Sigmoid colon (tissue), 7 donors: Measurements from ENCODE around the gene DCAF7. TPM values are rescaled to one million over a fixed set of nuclear protein-coding genes. Genes with fewer than 3 reads are reported as not detected.

Source experiments
- DNase-seq: peaks from one replicate; pipeline ENCODE4 v3.0.0-alpha.2; 2019
- H3K27ac ChIP-seq, 4 donors: fragments of 200-600 bp; sonication (generic); one replicate each; pipeline ENCODE4 v1.5.1; 2016 to 2019; ENCODE audit warnings: mild to moderate bottlenecking in 1 of 4
- H3K27me3 ChIP-seq, 3 donors: fragments of 200-600 bp; sonication (generic); one replicate each; pipeline ENCODE4 v1.5.1; 2019; ENCODE audit warnings: mild to moderate bottlenecking in 1 of 3
- H3K36me3 ChIP-seq, 4 donors: fragments of 200-600 bp; sonication (generic); one replicate each; pipeline ENCODE4 v1.5.1; 2016 to 2019
- H3K4me1 ChIP-seq, 4 donors: fragments of 200-600 bp; sonication (generic); one replicate each; pipeline ENCODE4 v1.5.1; 2017 to 2019
- H3K4me3 ChIP-seq, 4 donors: fragments of 200-600 bp; sonication (generic); one replicate each; pipeline ENCODE4 v1.5.1; 2017 to 2019; ENCODE audit warnings: mild to moderate bottlenecking in 2 of 4, moderate library complexity in 1 of 4
- H3K9me3 ChIP-seq, 4 donors: fragments of 200-600 bp in 3 of 4; sonication (generic) in 3 of 4; one replicate each; pipeline versions ENCODE4 v1.5.1 to v1.6.1; 2013 to 2019
- CTCF ChIP-seq, 4 experiments: fragments of 450-650 bp in 3 of 4; fragments of 200-600 bp in 1 of 4; IDR thresholded peaks; one replicate each; pipeline ENCODE4 v1.5.1; 2016 to 2019; ENCODE audit warnings: antibody characterized with exemption in 4 of 4, mild to moderate bottlenecking in 3 of 4, moderate library complexity in 2 of 4
- EP300 ChIP-seq, 4 donors: sonication (generic); formaldehyde crosslinking; IDR thresholded peaks; one replicate each; pipeline ENCODE4 v1.6.1; 2017; ENCODE audit warnings: antibody characterized with exemption in 4 of 4
- POLR2A ChIP-seq, 2 donors: fragments of 450-650 bp; IDR thresholded peaks; one replicate each; pipeline ENCODE4 v1.6.1; 2016; ENCODE audit warnings: antibody characterized with exemption in 2 of 2, mild to moderate bottlenecking in 2 of 2, moderate library complexity in 2 of 2
- POLR2AphosphoS5 ChIP-seq, 4 donors: sonication (generic); formaldehyde crosslinking; IDR thresholded peaks; one replicate each; pipeline ENCODE4 v1.6.1; 2017; ENCODE audit warnings: antibody characterized with exemption in 4 of 4
- WGBS, 2 donors: extraction: QIAGEN DNeasy Blood & Tissue Kit; methylation state at CpG; one replicate each; pipeline ENCODE4 v1.1.7; 2013; 5-methylcytosine and 5-hydroxymethylcytosine counted together
- intact Hi-C: fragments of 100-400 bp; cut with DNase I; formaldehyde crosslinking; loops from one replicate; pipeline ENCODE4 v1.15.1; 2023
- polyA plus RNA-seq, 3 donors: library from polyadenylated mRNA; stranded (reverse); fragments of 200-250 nt; gene quantifications; one replicate each; pipeline ENCODE4 v1.2.3, GENCODE V29; 2013
- total RNA-seq, 4 donors: library from RNA; depleted of rRNA; stranded (reverse); fragments of >200 nt; gene quantifications; one replicate each; pipeline ENCODE4 v1.1.0, GENCODE V29; 2016
- donor health status: healthy with polysubstance abuse.
- donor health status: Bipolar disorder and iron deficiency.
- donor health status: healthy.

Gene DCAF7
- total and polyA plus RNA-seq, 7 donors, result 14.4 to 34.6 (median 23.1) TPM

GRCh38 chr17:63578027-63578768 is 27.9 kb downstream of the DCAF7 start:
- no peaks in the 10 kb centered on the region for H3K9me3 ChIP-seq
- H3K4me3 ChIP-seq, result no peak overlapping the region
- no peak overlapping the region for H3K27ac ChIP-seq
- H3K36me3 ChIP-seq, result peaks cover 7 to 42% (median 17%) of the 10 kb centered on the region in 4 donors
- no peak for TF ChIP-seq POLR2A (IDR thresholded peaks at IDR 0.05)
- TF ChIP-seq CTCF (IDR thresholded peaks at IDR 0.05), result no peak
- no peak for TF ChIP-seq EP300 (IDR thresholded peaks at IDR 0.05)
- TF ChIP-seq POLR2AphosphoS5 (IDR thresholded peaks at IDR 0.05), result no peak
- no peaks in the 10 kb centered on the region for H3K27me3 ChIP-seq
- intact Hi-C loops, result no loop called here
- 85 to 89% methylated on average over 7 of the region's 7 CpGs for WGBS, 2 donors
- H3K4me1 ChIP-seq, result no peaks in the 10 kb centered on the region
- DNase-seq, result no peak

GRCh38 chr17:63578769-63579111 is 28.5 kb downstream of the DCAF7 start:
- no peak overlapping the region for H3K4me3 ChIP-seq
- H3K27me3 ChIP-seq, result no peaks in the 10 kb centered on the region
- H3K27ac ChIP-seq, result no peak overlapping the region
- H3K9me3 ChIP-seq, result no peaks in the 10 kb centered on the region
- TF ChIP-seq EP300 (IDR thresholded peaks at IDR 0.05), result no peak
- H3K4me1 ChIP-seq, result no peaks in the 10 kb centered on the region
- 54 to 72% methylated on average over 5 of the region's 5 CpGs for WGBS, 2 donors
- intact Hi-C loops, result no loop called here
- DNase-seq, result no peak
- H3K36me3 ChIP-seq, result peaks cover 11 to 48% (median 22%) of the 10 kb centered on the region in 4 donors

GRCh38 chr17:63579633-63580032 is 29.4 kb downstream of the DCAF7 start:
- Histone ChIP-seq H3K4me3 (no peak overlapping the region), H3K4me1 (no peaks in the 10 kb centered on the region), H3K27ac (no peak overlapping the region), H3K36me3 (peaks cover 18 to 57% (median 27%) of the 10 kb centered on the region in 4 donors), H3K9me3 (no peaks in the 10 kb centered on the region), H3K27me3 (no peaks in the 10 kb centered on the region)
- no peak for DNase-seq
- TF ChIP-seq POLR2A (IDR thresholded peaks at IDR 0.05), result no peak
- no peak for TF ChIP-seq EP300 (IDR thresholded peaks at IDR 0.05)
- no peak for TF ChIP-seq CTCF (IDR thresholded peaks at IDR 0.05)
- TF ChIP-seq POLR2AphosphoS5 (IDR thresholded peaks at IDR 0.05), result no peak
- intact Hi-C loops, result no loop called here
- 66 to 73% methylated on average over 11 of the region's 11 CpGs for WGBS, 2 donors

GRCh38 chr17:63587770-63588169 is 37.5 kb downstream of the DCAF7 start:
- no peak for TF ChIP-seq POLR2AphosphoS5 (IDR thresholded peaks at IDR 0.05)
- no peak for TF ChIP-seq EP300 (IDR thresholded peaks at IDR 0.05)
- TF ChIP-seq POLR2A (IDR thresholded peaks at IDR 0.05), result no peak

GRCh38 chr17:63588797-63589196 is 38.5 kb downstream of the DCAF7 start:
- WGBS, 2 donors, result 93% methylated on average over 11 of the region's 11 CpGs

More at GRCh38 chr17:63587770-63588169, 37.5 kb downstream of the DCAF7 start:
- Histone ChIP-seq H3K27ac (no peak overlapping the region), H3K9me3 (no peaks in the 10 kb centered on the region), H3K4me1 (no peaks in the 10 kb centered on the region), H3K4me3 (no peak overlapping the region), H3K27me3 (no peaks in the 10 kb centered on the region), H3K36me3 (peaks cover 24 to 95% (median 56%) of the 10 kb centered on the region in 4 donors)
- WGBS, 2 donors, result 93 to 95% methylated on average over 5 of the region's 5 CpGs
- intact Hi-C loops, result no loop called here
- no peak for DNase-seq

More at GRCh38 chr17:63588797-63589196, 38.5 kb downstream of the DCAF7 start:
- H3K27ac ChIP-seq, result no peak overlapping the region
- H3K27me3 ChIP-seq, result no peaks in the 10 kb centered on the region
- H3K9me3 ChIP-seq, result no peaks in the 10 kb centered on the region
- DNase-seq, result no peak
- peaks cover 25 to 93% (median 48%) of the 10 kb centered on the region in 4 donors for H3K36me3 ChIP-seq
- intact Hi-C loops, result no loop called here
- H3K4me3 ChIP-seq, result no peak overlapping the region
- H3K4me1 ChIP-seq, result no peaks in the 10 kb centered on the region
- TF ChIP-seq EP300 (IDR thresholded peaks at IDR 0.05) (no peak), POLR2A (IDR thresholded peaks at IDR 0.05) (no peak), CTCF (IDR thresholded peaks at IDR 0.05) (no peak), POLR2AphosphoS5 (IDR thresholded peaks at IDR 0.05) (no peak)
